H1 (cell line): ENCODE data around the gene CUTC. TPM values are rescaled to one million over a fixed set of nuclear protein-coding genes. Genes with fewer than 3 reads are reported as not detected.

Experiments used
- CTCF ChIA-PET: fragments of 300-600 bp; sonication (Branson Sonifier 250); formaldehyde crosslinking; loops from one replicate; lab custom pipeline; 2021; ENCODE audit not compliant: partially characterized antibody; lab: Charles Lee
- POLR2A ChIA-PET: fragments of 300-600 bp; sonication (Branson Sonifier 250); formaldehyde crosslinking; loops from one replicate; lab custom pipeline; 2021; ENCODE audit warnings: inconsistent platforms; ENCODE audit not compliant: partially characterized antibody; lab: Charles Lee
- DNase-seq, 2 experiments: peaks; one replicate each; pipeline versions ENCODE4 v3.0.0 to v3.0.0-alpha.2; 2010 to 2022; ENCODE audit warnings: low spot score in 2 of 2, low read depth in 1 of 2, mixed read lengths in 1 of 2
- FAIRE-seq: peaks from 2 replicates; lab custom pipeline; 2011; peaks lifted over from hg19 to GRCh38; lab: Jason Lieb, UNC
- H2AFZ ChIP-seq: 2 replicates; pipeline ENCODE4 v1.8.1; 2012; ENCODE audit warnings: low read length, inconsistent platforms
- H2AK5ac ChIP-seq: 2 replicates; pipeline ENCODE4 v1.6.1; 2013; ENCODE audit warnings: low read depth, low read length
- H2BK120ac ChIP-seq: replicated peaks from 2 replicates; pipeline ENCODE3; 2013; ENCODE audit warnings: low read depth, low read length, inconsistent platforms
- H2BK12ac ChIP-seq: 2 replicates; pipeline ENCODE4 v1.6.1; 2013; ENCODE audit warnings: low read depth, low read length
- H2BK15ac ChIP-seq: 2 replicates; pipeline ENCODE4 v1.6.1; 2013; ENCODE audit warnings: low read length
- H2BK20ac ChIP-seq: 2 replicates; pipeline ENCODE4 v1.6.1; 2013; ENCODE audit warnings: low read length
- H2BK5ac ChIP-seq: 2 replicates; pipeline ENCODE4 v1.6.1; 2013; ENCODE audit warnings: low read depth, low read length
- H3K14ac ChIP-seq: 2 replicates; pipeline ENCODE4 v1.6.1; 2013; ENCODE audit warnings: inconsistent platforms; ENCODE audit not compliant: insufficient read length
- H3K18ac ChIP-seq: 2 replicates; pipeline ENCODE4 v1.6.1; 2013; ENCODE audit warnings: low read length; ENCODE audit errors: extremely low read depth
- H3K23ac ChIP-seq: 2 replicates; pipeline ENCODE4 v1.6.1; 2013; ENCODE audit warnings: inconsistent platforms; ENCODE audit not compliant: insufficient read length
- H3K23me2 ChIP-seq: 2 replicates; pipeline ENCODE4 v1.6.1; 2013; ENCODE audit warnings: low read depth, low read length
- H3K27ac ChIP-seq: 2 replicates; pipeline ENCODE4 v1.6.1; 2011; ENCODE audit warnings: low read depth, low read length, inconsistent platforms
- H3K27me3 ChIP-seq, 4 experiments: replicated peaks in 1 of 4; 1 replicate in 1 of 4; 2 replicates in 3 of 4; pipeline versions ENCODE4 v1.6.1 to v1.8.1; 2011 to 2013; ENCODE audit warnings: low read length in 3 of 4, mild to moderate bottlenecking in 3 of 4, inconsistent platforms in 2 of 4, mixed read lengths in 2 of 4, moderate library complexity in 1 of 4; ENCODE audit not compliant: control insufficient read depth in 3 of 4, insufficient read depth in 3 of 4; ENCODE audit errors: extremely low read depth in 1 of 4
- H3K36me3 ChIP-seq, 4 experiments: 2 replicates each; pipeline versions ENCODE4 v1.6.1 to v1.8.1; 2011 to 2013; ENCODE audit warnings: mild to moderate bottlenecking in 4 of 4, low read length in 3 of 4, moderate library complexity in 2 of 4, control low read depth in 1 of 4, inconsistent platforms in 1 of 4; ENCODE audit not compliant: insufficient read depth in 4 of 4, control insufficient read depth in 2 of 4
- H3K4ac ChIP-seq: replicated peaks from 2 replicates; pipeline ENCODE3; 2013; ENCODE audit warnings: low read length, low read depth, mixed read lengths, inconsistent platforms; ENCODE audit not compliant: insufficient read length
- H3K4me1 ChIP-seq, 4 experiments: replicated peaks in 1 of 4; 1 replicate in 1 of 4; 2 replicates in 3 of 4; pipeline versions ENCODE4 v1.6.1 to v1.8.1; 2011 to 2013; ENCODE audit warnings: low read length in 3 of 4, inconsistent platforms in 2 of 4, mixed read lengths in 1 of 4; ENCODE audit not compliant: insufficient read depth in 4 of 4, control insufficient read depth in 3 of 4
- H3K4me2 ChIP-seq, 2 experiments: 2 replicates each; pipeline versions ENCODE4 v1.6.1 to v1.8.1; 2011 to 2013; ENCODE audit warnings: low read depth in 2 of 2, low read length in 2 of 2, control low read depth in 1 of 2, inconsistent platforms in 1 of 2, mild to moderate bottlenecking in 1 of 2; ENCODE audit not compliant: insufficient read depth in 1 of 2
- H3K4me3 ChIP-seq, 4 experiments: fragments of 200-600, 300-600 bp in 1 of 4; sonication (generic), shearing (Covaris generic), sonication (Bioruptor Twin) in 1 of 4; 2 replicates each; pipeline versions ENCODE4 v1.5.1 to v1.8.1; 2011 to 2016; ENCODE audit warnings: low read length in 4 of 4, low read depth in 3 of 4, control low read depth in 2 of 4, inconsistent platforms in 2 of 4, mild to moderate bottlenecking in 2 of 4, mixed read lengths in 1 of 4, moderate library complexity in 1 of 4; ENCODE audit not compliant: insufficient read depth in 2 of 4; ENCODE audit errors: extremely low read depth in 1 of 4
- H3K56ac ChIP-seq: replicated peaks from 2 replicates; pipeline ENCODE3; 2013; ENCODE audit warnings: low read depth, mild to moderate bottlenecking, mixed read lengths, low read length, inconsistent platforms; ENCODE audit not compliant: insufficient read length
- H3K79me1 ChIP-seq: 2 replicates; pipeline ENCODE4 v1.6.1; 2013; ENCODE audit warnings: low read depth, low read length, control low read depth
- H3K79me2 ChIP-seq, 2 experiments: 2 replicates each; pipeline versions ENCODE4 v1.6.1 to v1.8.1; 2012 to 2013; ENCODE audit warnings: low read length in 2 of 2, mild to moderate bottlenecking in 2 of 2, inconsistent platforms in 1 of 2; ENCODE audit not compliant: insufficient read depth in 2 of 2, control insufficient read depth in 1 of 2
- H3K9ac ChIP-seq, 4 experiments: replicated peaks in 1 of 4; 1 replicate in 1 of 4; 2 replicates in 3 of 4; pipeline versions ENCODE4 v1.6.1 to v1.8.1; 2011 to 2013; ENCODE audit warnings: low read depth in 3 of 4, low read length in 3 of 4, control low read depth in 2 of 4, mild to moderate bottlenecking in 2 of 4, moderate library complexity in 2 of 4, inconsistent platforms in 1 of 4; ENCODE audit errors: extremely low read depth in 1 of 4
- H3K9me3 ChIP-seq, 2 experiments: 2 replicates each; pipeline versions ENCODE4 v1.6.1 to v1.8.1; 2012 to 2013; ENCODE audit warnings: mild to moderate bottlenecking in 2 of 2, moderate library complexity in 2 of 2, control low read depth in 1 of 2, inconsistent platforms in 1 of 2, low read depth in 1 of 2, low read length in 1 of 2, mixed read lengths in 1 of 2; ENCODE audit not compliant: insufficient read depth in 2 of 2
- H4K20me1 ChIP-seq, 2 experiments: replicated peaks in 1 of 2; 2 replicates each; pipeline versions ENCODE3 to v1.8.1; 2011 to 2013; ENCODE audit warnings: inconsistent platforms in 2 of 2, low read length in 2 of 2, mild to moderate bottlenecking in 1 of 2; ENCODE audit not compliant: insufficient read depth in 2 of 2, control insufficient read depth in 1 of 2
- H4K5ac ChIP-seq: 2 replicates; pipeline ENCODE4 v1.6.1; 2013; ENCODE audit warnings: low read length, low read depth, mixed read lengths, inconsistent platforms; ENCODE audit not compliant: insufficient read length
- H4K8ac ChIP-seq: 2 replicates; pipeline ENCODE4 v1.8.0; 2013; ENCODE audit warnings: mild to moderate bottlenecking, moderate library complexity, low read length, inconsistent platforms; ENCODE audit not compliant: insufficient read depth; ENCODE audit errors: extremely low read depth
- H4K91ac ChIP-seq: replicated peaks from 2 replicates; pipeline ENCODE3; 2013; ENCODE audit warnings: low read length, mixed read lengths, inconsistent platforms; ENCODE audit not compliant: insufficient read length
- WGBS, 2 experiments: shearing (Covaris generic) in 1 of 2; methylation state at CpG; one replicate each; pipeline versions ENCODE4 v1.1.6 to v1.1.7; 2013 to 2015; ENCODE audit warnings: low lambda C conversion rate in 2 of 2, mixed read lengths in 2 of 2, inconsistent platforms in 1 of 2, low coverage in 1 of 2, missing lambda C conversion rate in 1 of 2; ENCODE audit not compliant: insufficient replicate concordance in 2 of 2, insufficient coverage in 1 of 2, insufficient read length in 1 of 2; ENCODE audit errors: extremely low coverage in 1 of 2, missing lambda C conversion rate in 1 of 2; 5-methylcytosine and 5-hydroxymethylcytosine counted together
- polyA plus RNA-seq, 7 experiments: library from polyadenylated mRNA; depleted of rRNA in 3 of 7; stranded (reverse) in 5 of 7; unstranded in 2 of 7; fragments of >200 nt in 5 of 7; fragments of 200-250 nt in 2 of 7; gene quantifications; 1 replicate in 5 of 7; 2 replicates in 1 of 7; 4 replicates in 1 of 7; pipeline versions ENCODE4 v1.2.1 to v1.2.3, GENCODE V29; 2011 to 2013; ENCODE audit warnings: missing spikeins in 2 of 7, mixed read lengths in 2 of 7
- total RNA-seq: library from RNA; stranded (reverse); fragmentation: NEBNext Ultra II Directional; extraction: Animal tissue kit (Norgen Biotek cat#: 25700); gene quantifications from 2 replicates; pipeline ENCODE4 v1.2.1, GENCODE V29; 2021

The CUTC gene
- total and polyA plus RNA-seq, 2 of the 8 experiments (the other 6 are each of a cell fraction or from before 2014, with no cell fraction given): 25.3 to 25.6 TPM

GRCh38 chr10:99798920-99799319 is 66.9 kb downstream of the CUTC start:
- no peaks in the 10 kb centered on the region for H3K4me1 ChIP-seq
- H3K4me2 ChIP-seq: no peak overlapping the region
- no peak overlapping the region for H3K56ac ChIP-seq
- no peaks in the 10 kb centered on the region for H3K27me3 ChIP-seq
- H2AFZ ChIP-seq: no peak overlapping the region
- H3K4ac ChIP-seq: no peak overlapping the region
- DNase-seq: no peak
- no peak overlapping the region for H3K9ac ChIP-seq
- no peak overlapping the region for H3K23ac ChIP-seq
- H3K9me3 ChIP-seq: no peaks in the 10 kb centered on the region
- no peak overlapping the region for H2BK12ac ChIP-seq
- CTCF ChIA-PET: interaction anchor here (0.6 to 3.3 kb wide), 9 partner anchors 8 to 57 kb away, joined by 3 to 11 read pairs (median 4); no protein-coding TSS in a partner anchor
- no peaks in the 10 kb centered on the region for H4K20me1 ChIP-seq
- no peaks in the 10 kb centered on the region for H3K79me2 ChIP-seq
- FAIRE-seq: no peak
- H2BK5ac ChIP-seq: no peak overlapping the region
- no peaks in the 10 kb centered on the region for H3K23me2 ChIP-seq
- no peak overlapping the region for H3K14ac ChIP-seq
- no peaks in the 10 kb centered on the region for H3K79me1 ChIP-seq
- H2BK20ac ChIP-seq: no peak overlapping the region
- no peaks in the 10 kb centered on the region for H3K36me3 ChIP-seq
- 91% methylated on average over 3 of the region's 3 CpGs; no CpG with 5 or more reads in 1 of the 2 experiments for WGBS, 2 experiments
- no peak overlapping the region for H3K4me3 ChIP-seq
- H2BK120ac ChIP-seq: no peak overlapping the region
- H2BK15ac ChIP-seq: no peak overlapping the region
- no peak overlapping the region for H3K18ac ChIP-seq
- no peak overlapping the region for H2AK5ac ChIP-seq
- no peak overlapping the region for H3K27ac ChIP-seq
- no peak overlapping the region for H4K91ac ChIP-seq
- H4K5ac ChIP-seq: no peak overlapping the region
- POLR2A ChIA-PET: interaction anchor here (2.4 kb wide), 1 partner anchor 67 kb away, joined by 6 read pairs; the partner anchor contains the start of genes COX15 and CUTC
- H4K8ac ChIP-seq: no peak overlapping the region
